HEK293T (cell line): ENCODE measurements around the gene SLC37A2.

Source experiments
- CTCF ChIA-PET: fragments of 350-600 bp; formaldehyde crosslinking; extraction: SDS; loops from one replicate; lab custom pipeline; 2021; ENCODE audit warnings: antibody characterized with exemption, inconsistent platforms; lab: Yijun Ruan, JAX
- POLR2A ChIA-PET: fragments of 350-600 bp; formaldehyde crosslinking; extraction: SDS; loops from one replicate; lab custom pipeline; 2020; ENCODE audit warnings: antibody characterized with exemption, inconsistent platforms; lab: Yijun Ruan, JAX
- DNase-seq: peaks from one replicate; pipeline ENCODE4 v3.0.0; 2012; ENCODE audit warnings: mixed read lengths; ENCODE audit errors: extremely low spot score
- ARNT ChIP-seq: fragments of 450-650 bp; IDR thresholded peaks from 2 replicates; pipeline ENCODE4 v1.6.1; 2017; ENCODE audit warnings: mild to moderate bottlenecking
- BHLHE40 ChIP-seq: fragments of 450-650 bp; IDR thresholded peaks from 2 replicates; pipeline ENCODE4 v1.6.1; 2016; ENCODE audit warnings: mild to moderate bottlenecking, moderate library complexity, borderline replicate concordance
- CTBP1 ChIP-seq: fragments of 450-650 bp; IDR thresholded peaks from 2 replicates; pipeline ENCODE4 v1.6.1; 2016; ENCODE audit warnings: borderline replicate concordance
- ELF4 ChIP-seq: fragments of 450-650 bp; IDR thresholded peaks from 2 replicates; pipeline ENCODE4 v1.6.1; 2017; ENCODE audit warnings: antibody characterized with exemption
- FOXA1 ChIP-seq: fragments of 450-650 bp; IDR thresholded peaks from 2 replicates; pipeline ENCODE4 v1.6.1; 2016; ENCODE audit warnings: mild to moderate bottlenecking
- FOXK2 ChIP-seq: fragments of 450-650 bp; IDR thresholded peaks from 2 replicates; pipeline ENCODE4 v1.6.1; 2016; ENCODE audit warnings: mild to moderate bottlenecking
- FOXM1 ChIP-seq: fragments of 450-650 bp; IDR thresholded peaks from 2 replicates; pipeline ENCODE4 v1.6.1; 2017; ENCODE audit warnings: mild to moderate bottlenecking, borderline replicate concordance
- HDGF ChIP-seq: fragments of 450-650 bp; IDR thresholded peaks from 2 replicates; pipeline ENCODE4 v1.6.1; 2017; ENCODE audit warnings: antibody characterized with exemption, borderline replicate concordance
- L3MBTL2 ChIP-seq: fragments of 450-650 bp; conservative IDR thresholded peaks from 2 replicates; pipeline ENCODE4 v1.6.1; 2016; ENCODE audit warnings: mild to moderate bottlenecking
- LEF1 ChIP-seq: fragments of 450-650 bp; IDR thresholded peaks from 2 replicates; pipeline ENCODE4 v1.6.1; 2017; ENCODE audit warnings: mild to moderate bottlenecking, borderline replicate concordance
- NFRKB ChIP-seq: fragments of 450-650 bp; IDR thresholded peaks from 2 replicates; pipeline ENCODE4 v1.6.1; 2016; ENCODE audit warnings: mild to moderate bottlenecking, moderate library complexity
- PKNOX1 ChIP-seq: fragments of 450-650 bp; IDR thresholded peaks from 2 replicates; pipeline ENCODE4 v1.6.1; 2016
- SP1 ChIP-seq: fragments of 450-650 bp; IDR thresholded peaks from 2 replicates; pipeline ENCODE4 v1.6.1; 2017
- SUZ12 ChIP-seq: fragments of 450-650 bp; IDR thresholded peaks from 2 replicates; pipeline ENCODE4 v1.6.1; 2016; ENCODE audit warnings: mild to moderate bottlenecking
- TARDBP ChIP-seq: fragments of 450-650 bp; IDR thresholded peaks from 2 replicates; pipeline ENCODE4 v1.6.1; 2016
- ZNF384 ChIP-seq: fragments of 450-650 bp; IDR thresholded peaks from 2 replicates; pipeline ENCODE4 v1.6.1; 2016

SLC37A2 gene

GRCh38 chr11:125069008-125069407, 5.9 kb downstream of the SLC37A2 start:
- CTCF ChIA-PET = interaction anchor here (1.7 kb wide), 1 partner anchor 73 kb away, joined by 4 read pairs; no protein-coding TSS in a partner anchor

GRCh38 chr11:125069796-125070195, 6.7 kb downstream of the SLC37A2 start:
- POLR2A ChIA-PET = no interaction called here
- DNase-seq = no peak
- TF ChIP-seq BHLHE40 (no peak), L3MBTL2 (no peak), HDGF (no peak), LEF1 (no peak), NFRKB (no peak), CTBP1 (no peak), TARDBP (no peak)
- CTCF ChIA-PET = interaction anchor here (0.6 to 1.7 kb wide), 3 partner anchors 21 to 1184 kb away, joined by 3 to 4 read pairs (median 3); no protein-coding TSS in a partner anchor

More at GRCh38 chr11:125069008-125069407, 5.9 kb downstream of the SLC37A2 start:
- no peak for DNase-seq
- TF ChIP-seq FOXA1 = no peak
- no peak for TF ChIP-seq PKNOX1
- TF ChIP-seq ARNT = no peak
- POLR2A ChIA-PET = no interaction called here

GRCh38 chr11:125070699-125071254, 7.7 kb downstream of the SLC37A2 start:
- TF ChIP-seq ELF4 = no peak
- TF ChIP-seq CTBP1 = no peak
- TF ChIP-seq FOXA1 = no peak
- TF ChIP-seq HDGF = no peak
- TF ChIP-seq L3MBTL2 = no peak
- TF ChIP-seq SUZ12 = no peak
- TF ChIP-seq LEF1 = no peak
- no peak for TF ChIP-seq ZNF384
- no peak for TF ChIP-seq BHLHE40
- no peak for TF ChIP-seq TARDBP
- no peak for TF ChIP-seq ARNT
- no peak for TF ChIP-seq NFRKB
- no peak for TF ChIP-seq FOXM1
- TF ChIP-seq SP1 = no peak
- no peak for TF ChIP-seq FOXK2
- no peak for TF ChIP-seq PKNOX1
- ChIA-PET CTCF (interaction anchor here (0.6 to 1.0 kb wide), 3 partner anchors 20 to 1185 kb away, joined by 3 to 4 read pairs (median 3); no protein-coding TSS in a partner anchor), POLR2A (no interaction called here)
- DNase-seq = no peak

GRCh38 chr11:125071435-125071834, 8.3 kb downstream of the SLC37A2 start:
- ChIA-PET CTCF (interaction anchor here (0.7 kb wide), 1 partner anchor 195 kb away, joined by 4 read pairs; no protein-coding TSS in a partner anchor), POLR2A (no interaction called here)
- no peak for DNase-seq
- TF ChIP-seq ELF4 (no peak), LEF1 (no peak), FOXA1 (no peak), TARDBP (no peak), PKNOX1 (no peak), ZNF384 (no peak), L3MBTL2 (no peak)

- ChIA-PET POLR2A (no interaction called here), CTCF (no interaction called here)
- DNase-seq = no peak
- TF ChIP-seq PKNOX1 (no peak), ARNT (no peak), ELF4 (no peak), FOXK2 (no peak), HDGF (no peak), L3MBTL2 (no peak), SUZ12 (no peak), NFRKB (no peak), CTBP1 (no peak), FOXA1 (no peak), FOXM1 (no peak), TARDBP (no peak), BHLHE40 (no peak), ZNF384 (no peak), LEF1 (no peak), SP1 (no peak)
Measured at GRCh38 chr11:125071846-125072217, 8.7 kb downstream of the SLC37A2 start.
